DND-41 (cell line): Measurements from ENCODE around the gene IL1RAPL2.

Experiments
- EZH2 ChIP-seq: IDR thresholded peaks from 3 replicates; pipeline ENCODE4 v1.6.1; 2012; ENCODE audit warnings: borderline replicate concordance, low read depth, mild to moderate bottlenecking, moderate library complexity, low read length, inconsistent platforms; ENCODE audit not compliant: severe bottlenecking
- TF ChIP-seq, protein P1 (sequence below): IDR thresholded peaks from 2 replicates; pipeline ENCODE4 v1.5.1; 2012; ENCODE audit warnings: borderline replicate concordance, low read length, moderate library complexity, mild to moderate bottlenecking; ENCODE audit not compliant: poor library complexity, severe bottlenecking; ENCODE audit errors: extremely low read depth

DNA sequence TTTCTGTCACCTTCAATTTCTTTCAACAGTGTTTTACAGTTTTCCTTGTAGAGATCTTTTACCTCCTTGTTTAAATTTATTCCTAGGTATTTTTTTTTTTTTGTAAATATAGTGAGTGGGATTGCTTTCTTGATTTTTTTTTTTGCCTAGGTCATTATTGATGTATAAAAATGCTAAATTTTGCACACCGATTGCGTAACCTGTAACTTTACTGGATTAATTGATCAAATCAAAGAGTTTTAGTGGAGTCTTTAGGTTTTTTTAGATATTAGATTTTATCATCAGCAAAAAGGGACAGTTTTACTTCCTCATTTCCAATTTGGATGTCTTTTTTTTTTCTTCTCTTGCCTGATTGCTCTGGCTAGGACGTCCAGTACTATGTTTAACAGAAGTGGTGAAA, 613.6 kb downstream of the IL1RAPL2 start:
- TF ChIP-seq, protein P1, sequence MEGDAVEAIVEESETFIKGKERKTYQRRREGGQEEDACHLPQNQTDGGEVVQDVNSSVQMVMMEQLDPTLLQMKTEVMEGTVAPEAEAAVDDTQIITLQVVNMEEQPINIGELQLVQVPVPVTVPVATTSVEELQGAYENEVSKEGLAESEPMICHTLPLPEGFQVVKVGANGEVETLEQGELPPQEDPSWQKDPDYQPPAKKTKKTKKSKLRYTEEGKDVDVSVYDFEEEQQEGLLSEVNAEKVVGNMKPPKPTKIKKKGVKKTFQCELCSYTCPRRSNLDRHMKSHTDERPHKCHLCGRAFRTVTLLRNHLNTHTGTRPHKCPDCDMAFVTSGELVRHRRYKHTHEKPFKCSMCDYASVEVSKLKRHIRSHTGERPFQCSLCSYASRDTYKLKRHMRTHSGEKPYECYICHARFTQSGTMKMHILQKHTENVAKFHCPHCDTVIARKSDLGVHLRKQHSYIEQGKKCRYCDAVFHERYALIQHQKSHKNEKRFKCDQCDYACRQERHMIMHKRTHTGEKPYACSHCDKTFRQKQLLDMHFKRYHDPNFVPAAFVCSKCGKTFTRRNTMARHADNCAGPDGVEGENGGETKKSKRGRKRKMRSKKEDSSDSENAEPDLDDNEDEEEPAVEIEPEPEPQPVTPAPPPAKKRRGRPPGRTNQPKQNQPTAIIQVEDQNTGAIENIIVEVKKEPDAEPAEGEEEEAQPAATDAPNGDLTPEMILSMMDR, result no peak
- no peak for TF ChIP-seq EZH2
